ENCODE data around the gene CTDSPL2.
"Not testable (repeated sequence)": the region's sequence is repeated elsewhere in the genome, so short reads cannot be mapped to it uniquely, and the experiment has no call there.

CTDSPL2 gene

DNA sequence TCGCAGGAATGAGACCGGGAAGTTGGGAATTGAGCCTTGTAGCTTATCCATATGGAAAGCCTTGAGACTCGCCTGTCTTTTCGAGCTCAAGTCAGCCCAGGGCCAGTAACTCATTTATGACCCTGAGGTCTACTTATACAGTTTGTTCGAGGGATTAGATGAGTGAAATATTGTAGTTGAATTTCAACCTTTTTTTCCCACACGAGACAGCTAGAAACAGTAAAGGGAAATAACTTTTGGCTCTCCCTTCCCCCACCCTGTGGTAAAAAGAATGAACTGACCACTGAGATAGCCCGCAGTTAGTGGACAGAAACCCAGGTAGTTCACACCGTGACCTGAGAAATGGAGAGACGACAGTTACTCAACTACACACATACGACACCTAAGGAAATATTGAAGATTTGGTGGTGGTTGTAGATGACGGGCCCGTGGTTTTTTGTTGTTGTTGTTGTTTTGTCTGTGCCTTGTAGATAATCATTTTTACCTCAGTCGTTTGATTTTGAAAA lies 110.4 kb downstream of the CTDSPL2 start:
- TF ChIP-seq GATA1 (IDR thresholded peaks at IDR 0.05; ENCODE audit: low read depth, low read length) (no peak), POLR2A (IDR thresholded peaks at IDR 0.05; ENCODE audit: low read length) (no peak)
- DNase-seq: peak; percentile 57 to 75

GRCh38 chr15:44541282-44541958 lies 114.0 kb downstream of the CTDSPL2 start:
- peak in 1 of 2 experiments; percentile 39 for DNase-seq
- TF ChIP-seq GATA1 (IDR thresholded peaks at IDR 0.05; ENCODE audit: low read depth, low read length) (no peak), POLR2A (IDR thresholded peaks at IDR 0.05; ENCODE audit: low read length) (no peak)

DNA sequence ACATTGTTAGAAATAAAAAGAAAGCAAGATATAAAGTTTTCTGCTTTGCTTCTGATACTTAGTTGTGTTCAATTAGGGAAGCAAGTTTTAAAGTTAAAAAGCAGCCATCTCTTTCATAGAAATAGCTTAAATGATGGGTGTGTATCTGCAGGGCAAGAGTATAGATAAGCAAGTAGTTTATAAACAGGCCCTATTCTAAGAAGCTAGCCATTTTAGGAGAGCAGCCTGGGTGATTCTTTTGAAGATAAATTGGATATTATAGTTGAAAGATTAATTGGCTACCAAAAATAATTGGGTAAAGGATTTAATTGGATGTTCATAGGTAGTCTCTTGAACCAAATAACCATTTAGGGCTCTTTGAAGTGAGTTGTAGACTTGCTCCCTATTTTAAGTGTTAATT lies 115.2 kb downstream of the CTDSPL2 start:
- TF ChIP-seq POLR2A (IDR thresholded peaks at IDR 0.05; ENCODE audit: low read length): peak; percentile 37
- no peak for TF ChIP-seq GATA1 (IDR thresholded peaks at IDR 0.05; ENCODE audit: low read depth, low read length)
- DNase-seq: peak; percentile 60 to 65

- not testable (repeated sequence) for DNase-seq
Measured at GRCh38 chr15:44544745-44545144, 117.3 kb downstream of the CTDSPL2 start.

- TF ChIP-seq POLR2A (IDR thresholded peaks at IDR 0.05; ENCODE audit: low read length) (no peak), GATA1 (IDR thresholded peaks at IDR 0.05; ENCODE audit: low read depth, low read length) (no peak)
- DNase-seq: peak in 1 of 2 experiments; percentile 32
Measured at GRCh38 chr15:44545913-44546802, 118.7 kb downstream of the CTDSPL2 start.

DNA sequence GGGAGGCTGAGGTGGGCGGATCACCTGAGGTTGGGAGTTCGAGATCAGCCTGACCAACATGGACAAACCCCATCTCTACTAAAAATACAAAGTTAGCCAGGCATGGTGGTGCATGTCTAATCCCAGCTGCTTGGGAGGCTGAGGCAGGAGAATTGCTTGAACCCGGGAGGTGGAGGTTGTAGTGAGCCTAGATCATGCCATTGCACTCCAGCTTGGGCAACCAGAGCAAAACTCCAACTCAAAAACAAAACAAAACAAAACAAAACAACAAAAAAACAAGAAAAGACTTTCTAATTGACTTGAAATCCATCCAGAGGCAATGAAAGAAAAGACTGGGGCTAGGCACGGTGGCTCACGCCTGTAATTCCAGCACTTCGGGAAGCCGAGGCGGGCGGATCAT lies 121.7 kb downstream of the CTDSPL2 start:
- not testable (repeated sequence) for DNase-seq

DNA sequence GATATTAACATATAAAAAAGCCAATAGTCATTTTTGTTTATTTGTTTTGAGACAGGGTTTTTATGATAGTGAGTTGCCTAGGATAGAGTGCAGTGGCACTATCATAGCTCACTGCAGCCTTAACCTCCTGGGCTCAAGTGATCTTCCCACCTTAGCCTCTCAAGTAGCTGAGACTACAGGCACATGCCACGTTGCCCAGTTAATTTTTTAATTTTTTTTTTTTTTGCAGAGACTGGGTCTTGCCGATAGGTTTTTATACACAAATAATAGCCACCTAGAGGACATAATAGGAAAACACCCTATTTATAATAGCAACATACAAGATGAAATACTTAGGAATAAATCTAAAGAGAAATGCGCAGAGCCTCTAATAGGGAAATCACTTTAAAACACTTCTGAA lies 122.8 kb downstream of the CTDSPL2 start:
- TF ChIP-seq GATA1 (IDR thresholded peaks at IDR 0.05; ENCODE audit: low read depth, low read length) (no peak), POLR2A (IDR thresholded peaks at IDR 0.05; ENCODE audit: low read length) (no peak)
- DNase-seq: peak in 1 of 2 experiments; percentile 21

DNA sequence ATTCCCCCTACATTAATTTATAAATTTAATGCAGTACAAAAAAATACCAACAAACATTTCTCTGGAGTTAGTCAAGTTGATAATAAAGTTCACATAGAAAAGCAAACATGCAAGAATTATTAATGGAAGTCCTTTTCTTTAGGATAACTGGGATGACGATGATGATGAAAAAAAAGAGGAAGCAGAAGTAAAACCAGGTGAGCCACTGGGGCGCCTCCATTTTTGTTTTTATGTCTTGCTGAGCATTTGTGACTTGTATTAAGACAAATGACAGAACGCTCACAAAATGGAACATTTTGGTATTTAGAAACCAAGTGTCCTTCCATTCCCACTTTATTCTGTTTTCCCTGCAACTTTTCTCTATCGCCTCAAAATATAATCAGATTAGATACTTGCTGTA lies 123.3 kb downstream of the CTDSPL2 start:
- TF ChIP-seq GATA1 (IDR thresholded peaks at IDR 0.05; ENCODE audit: low read depth, low read length) (no peak), POLR2A (IDR thresholded peaks at IDR 0.05; ENCODE audit: low read length) (no peak)
- no peak for DNase-seq

DNA sequence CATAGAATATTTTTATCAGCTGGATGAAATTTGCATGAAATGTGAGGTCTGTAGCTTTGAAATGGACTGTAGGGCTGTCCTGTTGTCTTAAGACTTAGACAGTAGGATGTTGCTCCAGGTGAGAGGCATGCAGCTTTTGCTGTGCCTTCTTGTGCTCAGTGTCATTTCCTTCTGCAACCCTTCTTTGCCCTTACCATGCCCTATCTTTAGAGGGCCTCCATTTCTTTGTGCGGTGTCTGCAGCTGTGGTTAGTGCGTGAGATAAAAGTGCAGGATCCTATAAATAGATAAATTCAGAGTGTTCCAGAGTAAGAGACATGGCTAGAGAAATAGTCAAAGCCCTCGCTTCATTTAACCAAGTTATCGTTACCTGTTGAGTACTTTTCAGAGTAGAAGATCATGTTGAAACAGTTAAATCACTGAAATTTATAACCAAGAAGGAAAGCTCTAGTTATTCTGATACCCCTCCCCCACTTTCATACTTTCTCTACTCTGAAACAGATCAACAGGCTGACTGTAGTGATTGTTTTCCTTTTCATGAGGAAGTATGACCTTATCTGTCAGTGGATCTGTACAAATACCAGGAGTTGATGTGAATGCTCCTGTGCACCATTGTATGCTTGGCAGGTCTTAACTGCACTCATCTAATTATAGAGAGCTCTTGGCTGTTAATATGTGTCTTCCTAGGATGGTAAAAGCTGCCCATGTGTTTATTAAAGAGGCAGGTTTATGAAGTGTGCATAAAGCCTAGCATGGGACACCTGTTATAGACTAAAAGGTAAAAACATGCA lies 127.7 kb downstream of the CTDSPL2 start:
- DNase-seq: peak in 1 of 2 experiments; percentile 32
- TF ChIP-seq GATA1 (IDR thresholded peaks at IDR 0.05; ENCODE audit: low read depth, low read length): no peak
- no peak for TF ChIP-seq POLR2A (IDR thresholded peaks at IDR 0.05; ENCODE audit: low read length)

DNA sequence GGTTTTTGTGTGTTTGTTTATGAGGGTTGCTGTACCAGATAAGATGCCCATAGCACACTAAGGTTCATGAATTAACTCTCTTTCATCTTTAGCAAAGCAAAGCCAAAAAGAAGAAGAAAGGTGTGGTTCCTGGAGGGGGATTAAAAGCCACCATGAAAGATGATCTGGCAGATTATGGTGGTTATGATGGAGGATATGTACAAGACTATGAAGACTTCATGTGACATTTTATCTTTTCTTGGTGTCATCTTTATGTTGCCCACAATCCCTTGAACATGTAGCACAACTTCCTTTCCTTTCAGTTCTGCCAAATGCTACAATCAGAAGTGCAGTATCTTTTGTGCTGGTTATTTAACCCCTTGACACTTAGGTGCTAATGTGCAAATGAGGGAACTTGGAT lies 133.5 kb downstream of the CTDSPL2 start:
- DNase-seq: not testable (repeated sequence)

DNA sequence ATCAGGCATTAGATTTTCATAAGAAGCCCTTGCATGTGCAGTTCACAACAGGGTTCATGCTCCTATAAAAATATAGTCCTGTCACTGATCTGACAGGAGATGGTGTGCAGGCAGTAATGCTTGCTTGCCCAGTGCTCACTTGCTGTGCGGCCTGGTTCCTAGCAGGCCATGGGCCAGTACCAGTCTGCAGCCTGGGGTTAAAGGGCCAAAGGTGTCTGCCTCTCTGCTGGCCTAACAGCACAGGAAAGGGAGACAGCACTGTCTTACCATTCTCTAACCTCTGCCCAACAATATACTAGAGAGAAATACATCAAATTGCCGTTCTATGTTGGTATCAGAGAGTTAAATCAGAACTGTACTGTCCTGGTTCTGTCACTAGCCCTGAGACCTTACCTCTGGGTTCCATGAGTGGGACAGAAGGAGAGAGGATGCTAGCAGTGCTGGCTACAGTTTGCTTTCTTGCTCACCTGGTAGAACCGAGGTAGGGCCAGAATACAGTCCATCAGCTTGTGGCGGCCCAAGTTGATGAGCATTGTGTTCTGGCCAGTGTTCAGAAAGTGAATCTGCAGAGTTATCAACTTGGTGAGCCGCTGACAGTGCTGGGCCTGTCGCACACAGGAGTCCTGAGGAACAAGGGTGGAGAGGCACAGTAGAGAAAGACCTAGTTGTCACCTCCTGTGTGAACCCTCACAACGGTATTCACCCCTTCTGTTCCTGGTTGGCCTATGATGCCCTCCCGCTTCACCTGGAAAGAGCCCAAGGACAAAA lies 138.1 kb downstream of the CTDSPL2 start:
- DNase-seq: no peak
- no peak for TF ChIP-seq POLR2A (IDR thresholded peaks at IDR 0.05; ENCODE audit: low read length)
- TF ChIP-seq GATA1 (IDR thresholded peaks at IDR 0.05; ENCODE audit: low read depth, low read length): no peak

DNA sequence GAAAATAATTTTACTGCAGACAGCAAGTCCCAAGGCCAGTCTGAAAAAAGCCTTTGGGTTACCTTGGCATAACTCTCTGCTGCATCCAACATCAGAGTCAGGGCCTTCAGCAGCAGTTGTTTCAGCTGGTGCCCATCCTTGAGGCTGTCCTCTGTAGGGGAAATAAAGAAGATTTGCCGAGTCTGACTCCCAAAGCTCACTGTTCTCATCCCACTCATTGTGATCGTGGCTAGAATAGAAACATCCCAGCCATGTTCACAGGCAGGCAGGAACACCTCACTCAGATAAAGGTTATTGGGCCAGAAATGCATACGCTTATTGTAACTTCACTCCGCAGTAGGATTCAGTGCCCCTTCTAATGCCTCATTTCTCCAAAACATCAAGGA lies 138.7 kb downstream of the CTDSPL2 start:
- no peak for DNase-seq
- no peak for TF ChIP-seq GATA1 (IDR thresholded peaks at IDR 0.05; ENCODE audit: low read depth, low read length)
- no peak for TF ChIP-seq POLR2A (IDR thresholded peaks at IDR 0.05; ENCODE audit: low read length)

DNA sequence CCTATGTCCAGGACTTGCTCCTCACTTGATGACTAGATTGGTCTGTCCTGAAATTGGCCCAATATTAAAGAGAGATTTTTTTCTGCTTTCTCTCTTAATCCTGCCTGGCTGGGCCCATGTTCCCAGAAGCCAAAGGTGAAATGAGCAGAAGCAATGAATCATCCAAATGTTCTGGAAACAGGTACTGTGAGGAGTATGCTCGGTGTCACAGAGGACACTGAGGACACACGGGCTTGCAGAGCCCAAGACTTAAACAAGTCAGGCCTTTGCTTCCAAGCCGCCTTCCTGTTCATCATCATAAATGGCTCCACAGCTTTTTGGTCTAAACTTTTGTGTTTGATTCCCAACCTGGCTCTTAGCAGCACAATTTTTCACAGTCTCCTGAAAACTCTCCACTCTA lies 140.9 kb downstream of the CTDSPL2 start:
- no peak for TF ChIP-seq GATA1 (IDR thresholded peaks at IDR 0.05; ENCODE audit: low read depth, low read length)
- no peak for TF ChIP-seq POLR2A (IDR thresholded peaks at IDR 0.05; ENCODE audit: low read length)
- no peak for DNase-seq

- TF ChIP-seq GATA1 (IDR thresholded peaks at IDR 0.05; ENCODE audit: low read depth, low read length): no peak
- DNase-seq: no peak
Measured at GRCh38 chr15:44569316-44569715, 141.9 kb downstream of the CTDSPL2 start.
